SU-DHL-6 (cell line): ENCODE results near the gene MTHFSD.

Experiments
- CTCF ChIP-seq: fragments of 200-600 bp; sonication (generic); IDR thresholded peaks from one replicate; pipeline ENCODE4 v1.5.1; 2017; ENCODE audit warnings: antibody characterized with exemption, mild to moderate bottlenecking, low read length, moderate library complexity; ENCODE audit not compliant: insufficient read depth, poor library complexity, severe bottlenecking
- EZH2phosphoT487 ChIP-seq: fragments of 200-600 bp; sonication (generic), shearing (Covaris generic); conservative IDR thresholded peaks from 2 replicates; pipeline ENCODE4 v1.6.1; 2018; ENCODE audit warnings: mild to moderate bottlenecking, antibody characterized with exemption, low read length, moderate library complexity, mixed read lengths

- TF ChIP-seq CTCF (no peak), EZH2phosphoT487 (no peak)
Measured at GRCh38 chr16:86490859-86491639, 64.0 kb downstream of the MTHFSD start.
